Bladder microvascular endothelial cell (primary cell): ENCODE measurements around the gene CEL. TPM values are rescaled to one million over a fixed set of nuclear protein-coding genes. Genes with fewer than 3 reads are reported as not detected.

Source experiments
- total RNA-seq: library from RNA; depleted of rRNA; stranded (reverse); fragments of >200 nt; gene quantifications from 2 replicates; pipeline ENCODE4 v1.2.3, GENCODE V29; 2014

CEL gene
- under 0.01 and 0.44 TPM in 2 replicates for total RNA-seq

GRCh38 chr9:133061764-133062145 lies at the start of gene CEL:
Gene CEL, plus strand, starts transcription at chr9:133061981. Its CDS starts 22 bp downstream, at chr9:133062003.

GRCh38 chr9:133030317-133031129 lies 31.3 kb upstream of the CEL start, which contains the start of gene GTF3C5:
Gene GTF3C5, plus strand, starts transcription at chr9:133030997. Its CDS starts 15 bp downstream, at chr9:133031012.

Other genes with a start within 250 kb of the CEL start
- gene AK8, start 183.7 kb upstream of the CEL start, total RNA-seq, result 0.06 and 0.16 TPM in 2 replicates
- gene SPACA9, start 183.1 kb upstream of the CEL start, total RNA-seq, result 1.3 and 1.5 TPM in 2 replicates
- 12.8 and 48.2 TPM in 2 replicates for gene TSC1, start 117.4 kb upstream of the CEL start, total RNA-seq
- gene GFI1B, start 83.3 kb upstream of the CEL start, total RNA-seq, result not detected in 2 replicates
- gene GTF3C5, start 31.0 kb upstream of the CEL start, total RNA-seq, result 37.4 and 42.8 TPM in 2 replicates
- gene RALGDS, start 59.3 kb downstream of the CEL start, total RNA-seq, result 32.4 and 72.4 TPM in 2 replicates
- gene GBGT1, start 101.9 kb downstream of the CEL start, total RNA-seq, result 0.32 and 40.5 TPM in 2 replicates
- gene OBP2B, start 147.3 kb downstream of the CEL start, total RNA-seq, result not detected in 2 replicates
- 0.16 TPM in 1 of 2 replicates, not detected in the other for gene ABO, start 213.2 kb downstream of the CEL start, total RNA-seq